Astrocyte (in vitro differentiated cells and primary cell): ENCODE measurements around the gene PRKG1.

Experiments
- EZH2 ChIP-seq: IDR thresholded peaks from 2 replicates; pipeline ENCODE4 v1.6.1; 2012; ENCODE audit warnings: mild to moderate bottlenecking, low read length, inconsistent platforms; ENCODE audit not compliant: insufficient read depth
- TF ChIP-seq, protein P1 (sequence below): IDR thresholded peaks from 2 replicates; pipeline ENCODE4 v1.5.1; 2011; ENCODE audit warnings: low read depth, mild to moderate bottlenecking, inconsistent platforms, low read length, moderate library complexity; ENCODE audit not compliant: insufficient read depth

DNA sequence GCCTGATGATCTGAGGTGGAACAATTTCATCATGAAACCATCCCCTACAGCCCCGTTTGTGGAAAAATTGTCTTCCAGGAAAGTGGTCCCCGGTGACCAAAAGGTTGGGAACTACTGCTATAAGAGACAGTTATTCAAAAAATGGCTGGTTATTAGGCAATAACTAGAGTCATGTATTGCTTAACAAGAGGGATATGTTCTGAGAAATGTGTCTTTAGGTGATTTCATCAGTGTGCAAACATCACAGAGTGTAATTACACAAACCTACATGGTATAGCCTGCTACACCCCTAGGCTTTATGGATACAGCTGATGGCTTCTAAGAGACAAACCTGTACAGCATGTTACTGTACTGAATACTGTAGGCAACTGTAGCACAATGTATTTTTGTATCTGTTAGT is 696.4 kb downstream of the PRKG1 start:
- TF ChIP-seq, protein P1, sequence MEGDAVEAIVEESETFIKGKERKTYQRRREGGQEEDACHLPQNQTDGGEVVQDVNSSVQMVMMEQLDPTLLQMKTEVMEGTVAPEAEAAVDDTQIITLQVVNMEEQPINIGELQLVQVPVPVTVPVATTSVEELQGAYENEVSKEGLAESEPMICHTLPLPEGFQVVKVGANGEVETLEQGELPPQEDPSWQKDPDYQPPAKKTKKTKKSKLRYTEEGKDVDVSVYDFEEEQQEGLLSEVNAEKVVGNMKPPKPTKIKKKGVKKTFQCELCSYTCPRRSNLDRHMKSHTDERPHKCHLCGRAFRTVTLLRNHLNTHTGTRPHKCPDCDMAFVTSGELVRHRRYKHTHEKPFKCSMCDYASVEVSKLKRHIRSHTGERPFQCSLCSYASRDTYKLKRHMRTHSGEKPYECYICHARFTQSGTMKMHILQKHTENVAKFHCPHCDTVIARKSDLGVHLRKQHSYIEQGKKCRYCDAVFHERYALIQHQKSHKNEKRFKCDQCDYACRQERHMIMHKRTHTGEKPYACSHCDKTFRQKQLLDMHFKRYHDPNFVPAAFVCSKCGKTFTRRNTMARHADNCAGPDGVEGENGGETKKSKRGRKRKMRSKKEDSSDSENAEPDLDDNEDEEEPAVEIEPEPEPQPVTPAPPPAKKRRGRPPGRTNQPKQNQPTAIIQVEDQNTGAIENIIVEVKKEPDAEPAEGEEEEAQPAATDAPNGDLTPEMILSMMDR, result no peak
- no peak for TF ChIP-seq EZH2
